Spleen (tissue), 11 donors: Measurements from ENCODE around the gene SCGB1C1. TPM values are rescaled to one million over a fixed set of nuclear protein-coding genes. Genes with fewer than 3 reads are reported as not detected.

Experiments
- DNase-seq: peaks from one replicate; pipeline ENCODE4 v3.0.0-alpha.2; 2020
- H3K27ac ChIP-seq, 8 donors: fragments of 200-600 bp; sonication (generic) in 7 of 8; 1 replicate in 4 of 8; 2 replicates in 4 of 8; pipeline versions ENCODE4 v1.5.0 to v1.8.0; 2016 to 2021; ENCODE audit warnings: inconsistent platforms in 4 of 8, mild to moderate bottlenecking in 4 of 8, moderate library complexity in 1 of 8
- H3K27me3 ChIP-seq, 7 donors: fragments of 200-600 bp; sonication (generic) in 6 of 7; replicated peaks in 1 of 7; 1 replicate in 4 of 7; 2 replicates in 3 of 7; pipeline versions ENCODE4 v1.5.0 to v1.8.0; 2016 to 2021; ENCODE audit warnings: inconsistent platforms in 3 of 7, mild to moderate bottlenecking in 1 of 7
- H3K36me3 ChIP-seq, 6 donors: fragments of 200-600 bp; sonication (generic) in 5 of 6; 1 replicate in 4 of 6; 2 replicates in 2 of 6; pipeline versions ENCODE4 v1.5.0 to v1.8.0; 2016 to 2021; ENCODE audit warnings: inconsistent platforms in 2 of 6
- H3K4me1 ChIP-seq, 6 donors: fragments of 200-600 bp; sonication (generic) in 5 of 6; 1 replicate in 3 of 6; 2 replicates in 3 of 6; pipeline versions ENCODE4 v1.5.0 to v1.8.0; 2016 to 2021; ENCODE audit warnings: inconsistent platforms in 3 of 6
- H3K4me3 ChIP-seq, 8 donors: fragments of 200-600 bp; sonication (generic) in 7 of 8; 1 replicate in 4 of 8; 2 replicates in 4 of 8; pipeline versions ENCODE4 v1.5.0 to v1.8.0; 2016 to 2021; ENCODE audit warnings: inconsistent platforms in 4 of 8, mild to moderate bottlenecking in 4 of 8, moderate library complexity in 2 of 8
- H3K9me3 ChIP-seq, 8 donors: fragments of 200-600 bp; sonication (generic) in 7 of 8; 1 replicate in 4 of 8; 2 replicates in 4 of 8; pipeline versions ENCODE4 v1.5.0 to v1.8.0; 2016 to 2021; ENCODE audit warnings: inconsistent platforms in 4 of 8
- POLR2A ChIP-seq, 3 donors: fragments of 450-650 bp; IDR thresholded peaks; one replicate each; pipeline ENCODE4 v1.5.1; 2017; ENCODE audit warnings: antibody characterized with exemption in 3 of 3, mild to moderate bottlenecking in 1 of 3
- POLR2AphosphoS5 ChIP-seq, 3 donors: sonication (generic); formaldehyde crosslinking; IDR thresholded peaks; one replicate each; pipeline ENCODE4 v1.5.1; 2017; ENCODE audit warnings: antibody characterized with exemption in 3 of 3
- WGBS, 5 donors: extraction: QIAGEN DNeasy Blood & Tissue Kit in 3 of 5; methylation state at CpG; one replicate each; pipeline versions ENCODE4 v1.1.5 to v1.1.7; 2013 to 2018; 5-methylcytosine and 5-hydroxymethylcytosine counted together
- intact Hi-C: fragments of 100-400 bp; cut with DNase I; formaldehyde crosslinking; loops from one replicate; pipeline ENCODE4 v1.15.0; 2023; ENCODE audit warnings: low total_unique reads
- polyA plus RNA-seq, 3 donors: library from polyadenylated mRNA; stranded (reverse); fragments of 200-250 nt; gene quantifications; one replicate each; pipeline ENCODE4 v1.2.1, GENCODE V29; 2013
- total RNA-seq, 7 donors: library from RNA; depleted of rRNA in 3 of 7; stranded (reverse); fragments of >200 nt in 3 of 7; fragmentation: NEBNext Ultra II Directional in 4 of 7; extraction: Animal tissue kit (Norgen Biotek cat#: 25700) in 4 of 7; gene quantifications; one replicate each; pipeline versions ENCODE4 v1.1.0 to v1.2.1, GENCODE V29; 2016 to 2021
- TF ChIP-seq, protein P1 (sequence below), 11 experiments: fragments of 200-600 bp in 7 of 11; fragments of 450-650 bp in 4 of 11; sonication (generic) in 4 of 11; IDR thresholded peaks in 8 of 11; conservative IDR thresholded peaks in 3 of 11; 1 replicate in 7 of 11; 2 replicates in 4 of 11; pipeline versions ENCODE4 v1.4.0 to v1.8.0; 2016 to 2021; ENCODE audit warnings: antibody characterized with exemption in 11 of 11, inconsistent platforms in 4 of 11, mild to moderate bottlenecking in 1 of 11
- donor health status: healthy with polysubstance abuse.
- donor health status: DM: no; HTN: no; CAD: no; lungs with moderate emphysema.
- donor health status: DM: no; HTN: no; CAD: no.
- donor health status: Bipolar disorder and iron deficiency.
- donor health status: healthy.
- donor health status: DM: no; HTN: no; CAD: no.
- donor health status: DM: yes; HTN: yes; CAD: no.

The SCGB1C1 gene
- total and polyA plus RNA-seq, 10 donors: not detected

DNA sequence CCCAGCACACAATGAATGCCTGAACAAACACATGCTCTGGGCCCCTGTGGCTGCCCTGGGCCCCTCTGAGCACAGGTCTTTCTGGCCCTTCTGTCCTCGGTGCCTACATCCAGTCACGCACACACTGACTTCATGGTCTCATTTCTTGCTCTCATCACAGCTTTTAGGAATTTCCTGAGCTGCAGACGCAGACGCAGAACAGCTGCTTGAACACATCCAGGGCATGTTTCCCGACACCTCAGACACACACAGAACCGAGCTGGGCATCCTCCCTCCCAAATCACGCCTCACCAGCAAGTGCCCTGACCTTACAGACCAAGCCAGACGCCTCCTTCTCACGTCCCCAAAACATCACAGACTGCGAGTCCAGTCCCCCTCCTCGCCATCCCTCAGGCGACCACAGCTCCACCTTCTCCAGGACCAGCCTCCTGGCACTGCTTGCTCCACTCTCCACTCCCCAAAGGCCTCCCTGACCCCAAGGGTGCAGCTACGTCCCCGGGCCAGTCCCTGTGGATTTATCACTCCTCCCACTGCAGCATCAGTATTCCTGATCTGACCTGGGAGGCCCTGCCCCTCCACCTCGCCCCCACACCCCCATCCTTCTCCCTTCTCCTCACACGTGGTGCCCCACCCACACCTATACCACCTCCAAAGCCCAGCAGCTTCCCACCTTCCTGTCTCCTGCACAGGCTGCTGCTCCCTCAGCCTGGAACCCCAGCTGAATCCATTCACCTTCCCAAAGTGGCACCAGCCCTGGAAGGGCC is 30.3 kb downstream of the SCGB1C1 start:
- Histone ChIP-seq H3K4me1 (no peaks in the 10 kb centered on the region), H3K27me3 (no peaks in the 10 kb centered on the region), H3K36me3 (peaks cover 0 to 44% (median 11%) of the 10 kb centered on the region in 6 donors), H3K9me3 (no peaks in the 10 kb centered on the region), H3K27ac (no peak overlapping the region), H3K4me3 (no peak overlapping the region)
- 84 to 92% (median 89%) methylated on average over 16 of the region's 16 CpGs for WGBS, 5 donors
- TF ChIP-seq, protein P1, sequence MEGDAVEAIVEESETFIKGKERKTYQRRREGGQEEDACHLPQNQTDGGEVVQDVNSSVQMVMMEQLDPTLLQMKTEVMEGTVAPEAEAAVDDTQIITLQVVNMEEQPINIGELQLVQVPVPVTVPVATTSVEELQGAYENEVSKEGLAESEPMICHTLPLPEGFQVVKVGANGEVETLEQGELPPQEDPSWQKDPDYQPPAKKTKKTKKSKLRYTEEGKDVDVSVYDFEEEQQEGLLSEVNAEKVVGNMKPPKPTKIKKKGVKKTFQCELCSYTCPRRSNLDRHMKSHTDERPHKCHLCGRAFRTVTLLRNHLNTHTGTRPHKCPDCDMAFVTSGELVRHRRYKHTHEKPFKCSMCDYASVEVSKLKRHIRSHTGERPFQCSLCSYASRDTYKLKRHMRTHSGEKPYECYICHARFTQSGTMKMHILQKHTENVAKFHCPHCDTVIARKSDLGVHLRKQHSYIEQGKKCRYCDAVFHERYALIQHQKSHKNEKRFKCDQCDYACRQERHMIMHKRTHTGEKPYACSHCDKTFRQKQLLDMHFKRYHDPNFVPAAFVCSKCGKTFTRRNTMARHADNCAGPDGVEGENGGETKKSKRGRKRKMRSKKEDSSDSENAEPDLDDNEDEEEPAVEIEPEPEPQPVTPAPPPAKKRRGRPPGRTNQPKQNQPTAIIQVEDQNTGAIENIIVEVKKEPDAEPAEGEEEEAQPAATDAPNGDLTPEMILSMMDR (IDR thresholded peaks at IDR 0.05 in 8 of 11, conservative IDR thresholded peaks at IDR 0.05 in 3 of 11): no peak
- no peak for TF ChIP-seq POLR2AphosphoS5 (IDR thresholded peaks at IDR 0.05)
- TF ChIP-seq POLR2A (IDR thresholded peaks at IDR 0.05): no peak
- intact Hi-C loops: no loop called here
- DNase-seq: no peak

- H3K4me1 ChIP-seq: no peaks in the 10 kb centered on the region
- no peaks in the 10 kb centered on the region for H3K9me3 ChIP-seq
- intact Hi-C loops: no loop called here
- H3K27me3 ChIP-seq: no peaks in the 10 kb centered on the region
- no peak overlapping the region for H3K27ac ChIP-seq
- TF ChIP-seq POLR2A (IDR thresholded peaks at IDR 0.05): no peak
- TF ChIP-seq POLR2AphosphoS5 (IDR thresholded peaks at IDR 0.05): no peak
- TF ChIP-seq, protein P1 (IDR thresholded peaks at IDR 0.05 in 8 of 11, conservative IDR thresholded peaks at IDR 0.05 in 3 of 11): no peak
- 93 to 99% (median 96%) methylated on average over 7 to 9 of the region's 9 CpGs for WGBS, 5 donors
- no peak for DNase-seq
- H3K4me3 ChIP-seq: no peak overlapping the region
- peaks cover 0 to 42% (median 7%) of the 10 kb centered on the region in 6 donors for H3K36me3 ChIP-seq
Measured at GRCh38 chr11:223884-224283, 31.0 kb downstream of the SCGB1C1 start.

- WGBS, 5 donors: 83 to 90% (median 85%) methylated on average over 7 of the region's 7 CpGs
- intact Hi-C loops: no loop called here
- no peak for DNase-seq
- H3K27ac ChIP-seq: no peak overlapping the region
- H3K9me3 ChIP-seq: no peaks in the 10 kb centered on the region
- H3K27me3 ChIP-seq: no peaks in the 10 kb centered on the region
- TF ChIP-seq, protein P1 (IDR thresholded peaks at IDR 0.05 in 8 of 11, conservative IDR thresholded peaks at IDR 0.05 in 3 of 11): no peak
- TF ChIP-seq POLR2A (IDR thresholded peaks at IDR 0.05) (no peak), POLR2AphosphoS5 (IDR thresholded peaks at IDR 0.05) (no peak)
- no peak overlapping the region for H3K4me3 ChIP-seq
- no peaks in the 10 kb centered on the region for H3K4me1 ChIP-seq
- H3K36me3 ChIP-seq: peaks cover 0 to 42% (median 6%) of the 10 kb centered on the region in 6 donors
Measured at GRCh38 chr11:224424-224823, 31.5 kb downstream of the SCGB1C1 start.

GRCh38 chr11:225734-226453 is 33.0 kb downstream of the SCGB1C1 start:
- intact Hi-C loops: no loop called here
- TF ChIP-seq, protein P1 (IDR thresholded peaks at IDR 0.05 in 8 of 11, conservative IDR thresholded peaks at IDR 0.05 in 3 of 11): no peak
- TF ChIP-seq POLR2AphosphoS5 (IDR thresholded peaks at IDR 0.05) (no peak), POLR2A (IDR thresholded peaks at IDR 0.05) (no peak)
- Histone ChIP-seq H3K4me1 (no peaks in the 10 kb centered on the region), H3K27me3 (no peaks in the 10 kb centered on the region), H3K4me3 (no peak overlapping the region), H3K36me3 (peaks cover 0 to 45% (median 6%) of the 10 kb centered on the region in 6 donors), H3K9me3 (no peaks in the 10 kb centered on the region), H3K27ac (no peak overlapping the region)
- 83 to 91% (median 87%) methylated on average over 10 of the region's 10 CpGs for WGBS, 5 donors
- DNase-seq: no peak
